ENCODE measurements around the gene SCLY.

SCLY gene

DNA sequence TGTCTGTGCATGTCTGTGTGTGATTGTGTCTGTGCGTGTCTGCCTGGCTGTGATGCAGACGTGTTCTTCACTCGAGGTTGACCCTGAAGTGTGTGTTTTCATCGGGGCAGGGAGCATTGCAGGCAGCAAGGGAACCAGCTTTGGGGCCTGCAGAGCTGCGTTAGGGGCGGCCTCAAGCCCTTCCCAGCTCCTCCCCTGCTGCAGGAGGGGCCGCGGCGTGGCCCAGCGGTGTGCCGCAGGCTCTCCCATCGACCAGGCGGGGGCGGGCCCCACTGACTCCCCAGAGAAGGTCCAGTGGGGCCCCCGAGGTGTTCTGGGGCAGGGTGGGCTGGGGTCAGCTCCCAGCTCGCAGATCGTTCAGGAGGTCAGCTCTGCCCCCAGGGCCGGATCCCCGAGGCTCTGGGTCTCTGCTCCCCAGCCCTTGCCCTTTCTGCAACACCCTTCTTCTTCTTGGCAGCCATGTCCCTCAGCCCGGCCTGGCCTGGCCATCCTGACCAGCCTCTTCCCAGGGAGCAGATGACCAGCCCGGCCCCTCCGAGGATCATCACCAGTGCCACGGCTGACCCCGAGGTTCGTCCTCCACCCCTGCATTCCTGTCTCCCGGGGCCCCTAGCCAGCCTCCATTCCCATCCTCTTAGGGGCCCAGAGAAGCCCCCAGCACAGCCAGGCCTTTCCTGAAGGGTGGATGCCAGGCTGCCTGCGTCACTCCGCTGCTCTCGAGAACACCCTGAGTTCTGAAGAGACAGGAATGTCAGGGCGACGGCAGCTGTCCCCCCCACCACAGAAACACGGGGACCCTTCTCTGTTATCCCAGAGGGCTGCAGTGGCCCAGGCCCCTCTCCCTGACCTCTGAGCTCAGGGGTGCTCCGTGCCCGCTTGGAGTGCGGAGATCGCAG is 66.6 kb downstream of the SCLY start:
- peak; percentile 79 for DNase-seq

DNA sequence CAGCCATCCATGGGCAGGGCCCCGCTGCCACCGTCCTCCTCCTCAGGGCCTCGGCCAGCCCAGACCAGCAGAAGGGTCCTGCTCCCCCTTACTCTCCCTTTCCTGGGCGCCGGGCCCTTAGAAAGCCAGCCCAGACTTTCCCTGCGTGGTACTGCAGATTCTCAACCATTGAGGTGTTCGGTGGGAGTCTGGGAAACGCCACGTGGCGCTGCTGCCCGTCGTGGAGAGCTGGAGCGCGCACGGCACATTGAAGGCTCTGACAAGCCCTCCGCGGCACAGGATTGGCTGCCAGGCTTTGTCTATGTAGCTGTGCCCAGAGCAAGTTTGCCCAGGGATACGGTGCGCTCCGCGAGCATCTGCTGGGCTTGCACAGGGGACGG is 67.2 kb downstream of the SCLY start:
- DNase-seq, result no peak

GRCh38 chr2:238128534-238129001 is 67.8 kb downstream of the SCLY start:
- no peak for DNase-seq

- no peak for DNase-seq
Observed at GRCh38 chr2:238129166-238130010, 68.6 kb downstream of the SCLY start.

GRCh38 chr2:238130111-238130695 is 69.4 kb downstream of the SCLY start:
- DNase-seq, result no peak

DNA sequence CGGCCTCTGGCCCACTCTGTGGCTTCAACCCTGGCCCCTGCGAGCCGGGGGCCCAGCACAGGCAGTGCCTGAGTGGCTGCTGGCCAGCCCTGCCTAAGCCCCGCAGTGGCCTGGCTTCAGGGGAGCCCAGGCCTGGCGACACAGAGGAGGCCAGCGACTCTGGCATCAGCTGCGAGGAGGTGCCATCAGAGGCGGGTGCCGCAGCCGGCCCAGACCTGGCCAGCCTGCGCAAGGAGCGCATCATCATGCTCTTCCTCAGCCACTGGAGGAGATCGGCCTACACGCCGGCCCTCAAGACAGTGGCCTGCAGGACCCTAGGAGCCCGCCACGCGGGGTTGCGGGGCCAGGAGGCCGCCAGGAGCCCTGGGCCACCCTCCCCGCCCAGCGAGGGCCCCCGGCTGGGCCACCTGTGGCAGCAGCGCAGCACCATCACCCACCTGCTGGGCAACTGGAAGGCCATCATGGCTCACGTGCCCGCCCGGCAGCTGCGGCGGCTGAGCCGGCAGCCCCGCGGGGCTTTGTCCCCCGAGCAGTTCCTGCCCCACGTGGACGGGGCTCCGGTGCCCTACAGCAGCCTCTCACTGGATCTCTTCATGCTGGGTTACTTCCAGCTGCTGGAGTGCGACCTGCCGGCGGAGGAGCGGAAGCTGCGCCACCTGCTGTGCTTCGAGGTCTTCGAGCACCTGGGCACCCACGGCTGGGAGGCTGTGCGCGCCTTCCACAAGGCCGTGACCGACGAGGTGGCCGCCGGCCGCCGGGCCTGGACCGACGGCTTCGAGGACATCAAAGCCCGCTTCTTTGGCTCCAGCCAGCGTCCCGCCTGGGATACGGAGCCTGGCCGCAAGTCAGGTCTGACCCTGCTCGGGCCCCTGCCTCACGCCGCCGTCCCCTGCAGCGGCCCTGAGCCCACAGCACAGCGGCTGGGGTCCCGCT is 70.2 kb downstream of the SCLY start:
- no peak for DNase-seq

GRCh38 chr2:238131761-238132462 is 71.1 kb downstream of the SCLY start:
- DNase-seq, result no peak

- DNase-seq, result no peak
Observed at GRCh38 chr2:238132463-238133450, 72.0 kb downstream of the SCLY start.

GRCh38 chr2:238133499-238134392 is 72.9 kb downstream of the SCLY start:
- DNase-seq, result no peak

DNA sequence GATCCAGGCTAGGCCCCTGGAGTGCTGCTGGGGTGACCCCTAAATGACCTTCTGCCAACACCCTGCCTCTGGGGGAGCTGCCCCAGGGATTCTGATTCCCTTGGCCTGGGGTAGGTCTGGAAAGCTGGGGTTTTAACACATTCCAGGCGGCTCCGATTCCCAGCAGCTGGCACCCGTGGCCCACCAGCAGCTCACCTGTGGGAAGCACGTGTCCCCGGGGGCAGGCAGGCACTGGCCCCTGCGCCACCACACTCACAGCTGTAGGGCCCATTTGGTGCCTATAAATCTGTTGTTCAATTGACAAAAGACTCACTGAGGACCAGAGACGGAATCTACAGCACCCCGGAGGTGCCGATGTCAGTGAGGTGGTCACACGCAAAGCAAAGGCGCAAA is 73.6 kb downstream of the SCLY start:
- no peak for DNase-seq

DNA sequence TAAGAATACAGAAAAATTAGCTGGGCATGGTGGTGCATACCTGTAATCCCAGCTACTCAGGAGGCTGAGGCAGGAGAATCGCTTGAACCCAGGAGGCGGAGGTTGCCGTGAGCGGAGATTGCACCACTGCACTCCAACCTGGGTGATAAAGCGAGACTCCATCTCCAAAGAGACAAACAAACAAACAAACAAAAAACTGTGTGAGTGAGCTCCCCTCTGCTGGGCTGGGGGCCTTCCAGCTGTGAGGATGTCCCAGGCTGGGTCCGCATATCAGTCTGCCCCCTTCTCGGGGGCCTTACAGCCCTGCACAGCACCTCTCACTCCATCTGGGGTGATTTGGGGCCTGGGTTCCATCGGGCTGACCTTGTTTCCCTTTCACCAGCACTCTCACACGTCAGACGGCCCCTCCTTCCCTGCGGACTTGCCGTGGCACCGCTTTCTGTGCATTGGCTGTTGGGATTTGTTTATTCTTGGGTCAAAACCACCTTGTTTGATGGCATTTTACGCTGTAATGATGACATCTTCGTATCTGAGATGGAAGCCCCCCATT is 74.9 kb downstream of the SCLY start:
- DNase-seq, result no peak

GRCh38 chr2:238136820-238137537 is 76.2 kb downstream of the SCLY start:
- DNase-seq, result peak; percentile 34

GRCh38 chr2:238137885-238138284 is 77.1 kb downstream of the SCLY start:
- DNase-seq, result no peak

DNA sequence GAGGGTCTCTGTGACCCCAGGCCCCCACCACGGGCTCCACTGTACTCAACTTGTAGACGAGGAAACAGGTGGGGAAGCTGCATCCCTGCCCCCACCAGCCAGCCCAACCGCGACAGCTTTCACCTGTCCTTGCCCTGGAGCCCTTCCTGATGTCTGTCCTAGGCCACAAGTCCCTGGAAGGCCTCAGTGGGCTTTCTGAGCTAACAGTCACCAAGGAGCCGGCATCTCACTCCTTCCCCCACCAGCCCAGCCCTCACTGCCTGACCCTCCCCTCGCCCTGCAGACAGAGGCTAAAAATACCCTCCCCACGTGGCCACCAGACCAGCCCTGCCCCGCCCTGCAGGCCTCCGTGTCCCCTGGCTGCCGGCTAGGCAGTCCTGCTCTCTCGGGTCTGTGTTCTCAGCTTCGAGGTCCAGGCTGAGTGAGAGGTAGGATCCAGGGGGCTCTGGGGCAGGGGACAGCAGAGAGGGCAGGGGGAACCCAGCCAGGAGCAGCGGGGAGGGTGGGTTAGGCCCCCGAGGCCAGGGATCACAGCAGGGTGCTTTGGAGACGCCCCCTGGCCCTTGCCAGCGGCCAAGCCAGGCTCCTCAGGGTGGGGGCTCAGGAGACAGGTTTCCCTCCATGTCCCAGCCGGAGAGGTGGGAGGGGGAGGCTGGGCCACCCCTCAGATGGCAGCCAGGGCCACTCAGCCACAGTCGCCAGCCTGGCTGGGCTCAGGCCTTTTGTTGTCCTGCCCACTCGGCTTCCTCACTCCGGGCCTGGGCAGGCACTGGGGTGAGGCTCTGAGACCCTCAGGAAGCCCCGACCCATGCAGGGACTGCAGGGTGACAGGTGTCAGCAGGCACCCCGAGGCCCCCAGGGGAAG is 77.8 kb downstream of the SCLY start, which contains the start of gene KLHL30:
TSS of gene KLHL30 (plus strand) at position 338 of the 865 bp plus-strand sequence. CDS start 2,087 bp downstream, outside the sequence.
- DNase-seq, result no peak

DNA sequence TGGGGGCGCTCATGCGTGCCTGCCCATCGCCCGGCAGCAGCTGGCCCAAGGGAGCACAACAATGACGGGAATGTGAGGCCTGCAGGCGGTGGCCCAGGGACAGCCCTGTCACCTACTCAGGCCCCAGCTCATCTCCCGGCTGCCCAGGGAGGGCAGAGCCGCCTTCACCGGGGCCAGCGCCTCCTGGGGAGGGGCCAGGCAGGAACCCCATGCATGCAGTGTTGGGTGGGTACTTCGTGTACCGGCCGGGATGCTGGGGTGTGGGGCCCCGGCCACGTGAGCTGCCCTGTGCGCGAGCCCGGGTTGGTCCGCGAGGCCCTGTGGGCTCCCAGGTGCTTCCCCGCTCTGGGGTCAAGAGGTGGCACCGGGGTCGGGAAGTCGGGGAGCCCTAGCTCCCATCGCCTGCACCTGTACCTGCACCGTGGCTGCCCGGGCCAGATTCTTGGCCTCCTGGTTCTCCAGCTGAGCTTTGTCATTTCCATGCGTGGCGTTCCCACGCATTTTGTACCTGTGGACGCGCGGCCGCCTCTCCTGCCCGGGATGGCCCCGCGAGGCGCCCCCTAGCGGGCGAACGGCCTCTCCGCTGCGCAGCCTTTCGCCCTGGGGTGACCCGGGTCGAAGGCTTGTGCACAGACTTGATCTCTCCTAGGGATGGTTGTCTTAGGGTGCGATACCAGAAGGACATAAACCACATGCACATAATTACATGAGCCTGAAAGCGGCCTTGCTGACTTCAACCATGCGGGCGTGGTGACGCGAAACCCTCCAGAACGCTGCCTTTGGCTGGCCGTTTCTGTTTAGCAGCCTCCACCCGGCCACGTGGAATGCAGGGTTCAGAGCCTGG is 78.6 kb downstream of the SCLY start:
- DNase-seq, result no peak

DNA sequence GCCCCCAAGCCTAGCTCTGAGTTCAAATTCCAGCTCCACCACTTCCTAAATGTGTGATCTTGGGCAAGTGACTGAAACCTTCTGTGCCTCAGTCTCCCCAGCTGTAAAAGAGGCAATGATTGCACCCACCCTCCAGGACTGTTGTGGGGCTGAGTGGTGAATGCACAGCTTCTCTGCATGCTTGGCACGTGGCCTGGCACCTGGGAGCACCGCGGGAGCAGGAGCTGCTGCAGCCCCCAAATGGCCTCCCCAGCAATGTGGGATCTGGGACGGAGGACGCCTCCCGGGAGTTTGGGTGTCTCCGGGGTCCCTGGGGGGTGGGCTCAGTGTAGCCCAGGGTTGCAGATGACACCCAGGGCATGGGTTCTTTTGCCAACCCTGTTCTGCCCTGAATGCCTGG is 79.2 kb downstream of the SCLY start:
- no peak for DNase-seq

Data from fibroblast of skin of abdomen (primary cell).